Anterior cingulate cortex (tissue), 58 donors: ENCODE measurements around the gene VSIG10L.

Experiments
- DNase-seq, 58 donors: peaks; one replicate each; lab custom pipeline; 2025; lab: John Stamatoyannopoulos, UW

The VSIG10L gene

GRCh38 chr19:51341066-51341465 lies 873 bp downstream of the VSIG10L start:
- no peak for DNase-seq

DNA sequence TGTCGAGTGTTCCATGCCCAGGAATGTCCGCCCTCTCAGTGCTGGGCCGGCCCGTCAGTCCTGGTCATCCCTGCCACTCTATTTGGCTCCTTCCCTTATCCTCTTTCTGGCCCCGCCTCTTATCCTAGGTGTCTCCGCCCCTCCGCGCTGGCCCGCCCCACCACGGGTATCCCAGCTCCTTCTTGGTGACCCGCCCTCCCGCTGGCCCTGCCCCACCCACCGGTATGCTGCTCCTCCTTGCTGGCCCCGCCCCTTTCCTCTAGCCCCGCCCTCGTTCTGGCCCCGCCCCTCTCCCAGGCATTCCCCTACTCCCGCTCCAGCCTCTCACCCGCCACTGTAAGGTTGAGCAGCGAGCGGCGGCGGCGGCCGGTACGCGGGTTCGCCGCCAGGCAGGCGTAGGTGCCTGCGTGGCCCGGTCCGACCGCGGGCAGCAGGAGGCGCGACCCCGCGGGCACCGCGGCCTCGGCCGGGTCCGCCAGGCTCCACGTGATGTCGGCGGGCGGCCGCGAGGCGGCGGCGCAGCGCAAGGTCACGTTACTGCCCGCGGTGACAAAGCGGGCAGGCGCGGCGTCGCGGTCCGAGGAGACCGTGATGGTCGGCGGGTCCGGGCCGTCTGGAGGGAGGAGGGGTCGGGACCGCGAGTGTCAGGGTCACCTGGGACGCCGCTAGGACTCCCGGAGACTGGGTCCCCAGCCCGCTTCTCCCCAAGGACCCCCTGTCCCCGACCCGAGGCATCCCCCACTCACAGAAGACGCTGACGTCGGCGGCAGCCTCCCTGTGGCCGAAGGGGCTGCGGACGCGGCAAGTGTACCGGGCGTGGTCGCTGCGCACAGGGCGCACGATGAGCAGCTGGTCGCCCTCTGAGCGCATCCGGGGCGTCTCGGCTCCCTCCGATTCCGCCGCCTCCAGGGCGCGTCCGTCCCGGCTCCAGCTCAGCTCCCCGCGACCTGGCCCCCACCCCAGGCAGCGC lies 2.0 kb downstream of the VSIG10L start:
- peak; percentile 15 to 96 (median 88) for DNase-seq

GRCh38 chr19:51339313-51339686 lies 2.6 kb downstream of the VSIG10L start:
- DNase-seq, result no peak

- DNase-seq, result peak in 53 of 58 donors; percentile 9 to 84 (median 63)
Measured at GRCh38 chr19:51338563-51339312, 3.2 kb downstream of the VSIG10L start.

DNA sequence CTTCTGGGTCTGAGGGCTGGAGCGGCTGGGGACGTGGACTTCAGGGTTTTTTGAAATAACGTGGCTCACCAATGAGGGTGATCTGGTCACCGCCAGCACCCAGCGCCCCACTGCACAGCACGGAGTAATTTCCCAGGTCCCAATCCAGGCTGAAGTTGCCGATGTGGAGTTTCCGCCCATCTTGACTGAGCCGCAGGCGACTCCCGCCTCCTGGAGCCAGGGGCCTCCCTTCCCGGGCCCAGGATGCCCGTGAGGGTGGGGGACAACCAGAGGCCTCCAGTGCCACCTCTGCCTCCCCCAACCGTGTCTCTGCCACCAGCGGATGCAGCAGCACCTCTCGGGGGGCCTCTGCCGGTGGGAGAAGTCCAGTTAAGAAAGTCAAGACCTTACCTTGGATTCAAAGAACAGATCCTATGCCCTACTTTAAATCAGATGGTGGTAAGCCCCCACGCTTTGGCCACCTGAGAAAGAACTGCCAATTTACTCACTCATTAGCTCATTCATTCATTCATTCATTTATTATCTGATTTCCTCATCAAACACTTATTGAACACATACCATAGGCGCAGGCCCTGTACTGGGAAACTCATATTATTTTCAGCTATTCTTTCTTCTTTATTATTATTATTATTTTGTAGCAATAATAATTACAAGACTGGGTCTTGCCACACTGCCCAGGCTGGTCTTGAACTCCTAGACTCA lies 3.9 kb downstream of the VSIG10L start:
- no peak for DNase-seq

DNA sequence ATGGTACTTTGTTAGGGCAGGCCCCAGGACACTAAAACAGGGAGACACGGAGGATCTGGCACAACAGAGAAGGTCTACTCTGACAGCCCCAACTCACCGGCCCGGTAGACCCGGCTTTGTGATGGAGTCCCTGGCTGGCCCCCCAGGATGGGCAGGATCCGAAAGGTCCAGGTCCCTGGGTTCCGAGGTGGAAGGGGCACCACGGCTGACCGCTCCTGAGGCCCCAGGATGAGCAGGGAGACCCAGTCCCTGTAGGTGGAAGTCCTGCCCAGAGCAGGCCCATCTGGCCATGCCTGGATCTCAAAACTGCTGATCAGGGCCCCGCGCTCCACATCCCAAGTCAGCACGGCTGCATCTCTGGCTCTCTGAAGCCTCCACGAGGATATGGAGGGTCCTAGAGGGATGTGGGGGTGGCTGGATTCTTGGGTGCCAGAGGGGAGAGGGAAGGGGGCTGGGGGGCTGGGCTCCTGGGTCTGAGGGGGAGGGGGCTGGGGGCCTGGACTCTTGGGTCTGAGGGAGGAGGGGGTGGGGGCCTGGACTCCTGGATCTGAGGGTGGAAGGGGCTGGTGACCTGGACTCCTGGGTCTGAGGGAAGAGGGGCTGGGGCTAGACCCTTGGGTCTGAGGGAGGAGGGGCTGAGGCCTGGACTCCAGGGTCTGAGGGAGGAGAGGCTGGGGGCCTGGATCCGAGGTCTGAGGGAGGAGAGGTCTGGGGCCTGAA lies 4.6 kb downstream of the VSIG10L start:
- DNase-seq, result no peak

DNA sequence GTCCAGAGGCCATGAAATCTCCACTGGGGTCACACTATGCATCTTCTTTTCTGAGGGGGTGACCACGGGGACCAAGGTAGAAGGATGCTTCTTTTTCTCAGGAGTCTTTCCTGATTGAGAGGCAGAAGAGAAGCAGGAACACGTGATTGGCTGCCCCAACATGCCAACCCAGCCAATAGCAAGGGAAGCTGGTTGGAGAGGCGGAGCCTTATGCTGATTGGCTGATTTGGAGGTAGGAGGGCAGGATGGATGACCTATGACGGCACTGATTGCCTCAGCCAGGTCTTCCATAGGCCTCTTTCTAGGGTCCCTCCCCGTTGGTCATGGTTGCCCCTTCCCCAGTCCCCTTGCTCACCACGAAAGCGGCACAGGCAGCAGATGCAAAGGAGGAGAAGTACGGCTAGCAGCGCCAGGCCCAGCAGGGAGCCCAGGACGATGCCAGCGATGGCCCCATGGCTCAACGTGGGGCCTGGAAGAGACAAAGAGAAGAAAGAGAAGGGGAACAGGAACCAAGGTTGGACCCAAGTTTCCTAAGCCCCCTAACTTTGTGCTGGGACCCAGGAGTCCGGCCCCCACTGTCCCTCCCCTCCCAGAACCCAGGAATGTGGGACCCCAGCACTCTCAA lies 8.0 kb downstream of the VSIG10L start:
- no peak for DNase-seq

- DNase-seq, result no peak
Measured at GRCh38 chr19:51331716-51332115, 10.2 kb downstream of the VSIG10L start.

DNA sequence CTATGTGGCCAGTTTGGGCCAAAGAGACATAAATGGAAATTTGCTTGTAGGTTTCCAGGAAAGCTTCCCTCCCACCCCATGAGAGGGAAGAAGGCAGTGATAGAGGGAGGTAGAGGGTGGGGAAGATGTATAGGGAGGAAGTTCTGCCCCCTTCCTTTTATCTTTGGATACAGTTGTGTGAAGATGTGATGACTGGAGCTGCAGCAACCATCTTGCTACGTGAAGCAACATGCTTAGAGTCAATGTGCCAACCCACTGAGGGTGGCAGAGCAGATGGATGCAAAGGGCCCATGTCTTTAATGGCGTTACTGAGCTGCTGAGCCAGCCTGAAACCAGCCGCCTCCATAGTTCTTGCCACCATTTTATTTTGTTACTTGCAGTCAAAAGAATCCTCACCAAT lies 10.7 kb downstream of the VSIG10L start:
- DNase-seq, result no peak

- DNase-seq, result no peak
Measured at GRCh38 chr19:51330366-51330765, 11.6 kb downstream of the VSIG10L start.

- DNase-seq, result no peak
Measured at GRCh38 chr19:51329411-51329810, 12.5 kb downstream of the VSIG10L start.

- peak in 4 of 58 donors; percentile 10 to 28 (median 20) for DNase-seq
Measured at GRCh38 chr19:51327066-51328001, 14.6 kb downstream of the VSIG10L start.

DNA sequence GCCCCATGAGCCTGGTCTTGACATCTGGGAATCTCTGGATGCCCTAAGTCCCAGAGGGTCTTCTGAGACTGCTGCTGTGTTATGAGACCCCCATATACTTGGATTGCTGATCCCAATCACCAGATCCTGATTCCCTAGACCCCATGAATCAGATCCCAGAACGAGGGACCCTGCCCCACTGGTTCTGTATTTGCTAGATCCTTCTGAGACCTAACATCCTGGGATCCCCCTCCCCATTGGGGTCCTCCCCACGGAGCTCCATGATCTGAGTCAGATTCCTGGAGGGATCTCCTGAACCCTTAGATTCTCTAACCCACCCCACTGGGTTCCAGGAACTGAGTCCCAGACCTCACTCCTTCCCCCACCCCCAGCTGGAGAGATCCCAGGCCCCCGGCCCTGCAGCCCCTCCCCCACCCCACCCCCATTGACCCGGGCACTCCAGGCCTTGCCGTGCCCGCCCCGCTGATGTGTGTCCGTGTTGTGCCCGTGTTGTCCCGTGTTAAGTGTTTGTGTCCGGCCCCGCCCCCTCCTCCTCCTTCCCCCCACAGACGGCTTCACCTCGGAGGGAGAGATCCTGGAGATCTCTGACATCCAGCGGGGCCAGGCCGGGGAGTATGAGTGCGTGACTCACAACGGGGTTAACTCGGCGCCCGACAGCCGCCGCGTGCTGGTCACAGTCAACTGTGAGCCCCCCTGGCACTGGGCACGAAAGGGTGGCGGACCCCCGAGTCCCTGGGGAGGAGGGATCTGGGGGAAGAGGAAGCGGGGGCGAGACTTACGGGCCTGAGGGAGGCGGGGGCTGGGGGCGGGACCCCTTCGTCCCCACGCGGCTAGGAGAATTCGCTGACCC lies 15.5 kb downstream of the VSIG10L start:
- DNase-seq, result no peak

GRCh38 chr19:51325161-51325976 lies 16.6 kb downstream of the VSIG10L start:
- DNase-seq, result no peak

GRCh38 chr19:51324167-51324481 lies 17.8 kb downstream of the VSIG10L start:
- no peak for DNase-seq

DNA sequence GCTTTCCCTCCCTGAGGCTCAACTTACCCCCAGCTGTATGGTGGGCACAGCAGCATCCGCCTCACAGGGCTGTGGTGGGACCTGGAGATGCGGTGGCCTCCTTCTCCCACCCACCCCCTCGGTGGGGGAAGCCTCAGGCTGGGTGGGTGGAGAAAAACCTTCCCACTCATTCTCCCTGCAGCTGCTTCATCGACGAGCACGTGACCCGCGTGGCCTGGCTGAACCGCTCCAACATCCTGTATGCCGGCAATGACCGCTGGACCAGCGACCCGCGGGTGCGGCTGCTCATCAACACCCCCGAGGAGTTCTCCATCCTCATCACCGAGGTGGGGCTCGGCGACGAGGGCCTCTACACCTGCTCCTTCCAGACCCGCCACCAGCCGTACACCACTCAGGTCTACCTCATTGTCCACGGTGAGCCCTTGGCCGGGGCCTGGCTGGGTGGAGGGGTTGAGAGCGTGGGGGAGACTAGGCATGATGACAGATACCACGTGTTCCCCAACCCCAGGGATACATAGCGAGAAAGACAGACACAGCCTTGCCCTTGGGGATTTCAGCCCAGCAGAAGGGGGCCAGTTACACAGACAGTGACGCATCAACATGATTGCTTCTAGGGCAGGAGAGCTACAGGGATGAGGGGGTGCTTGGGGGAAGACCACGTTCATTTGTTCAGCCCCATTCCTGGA lies 18.3 kb downstream of the VSIG10L start:
- DNase-seq, result no peak
